OCI-LY1 (cell line): ENCODE data around the gene STAB1.

ENCODE experiments used
- H2AFZ ChIP-seq: fragments of 200-600 bp; sonication (generic), shearing (Covaris generic); 2 replicates; pipeline ENCODE4 v1.6.0; 2014; ENCODE audit warnings: antibody characterized with exemption, mild to moderate bottlenecking, low read length
- H3F3A ChIP-seq: fragments of 200-600 bp; sonication (generic), shearing (Covaris generic); 2 replicates; pipeline ENCODE4 v1.6.0; 2014; ENCODE audit warnings: mild to moderate bottlenecking, antibody characterized with exemption, low read length, moderate library complexity; ENCODE audit not compliant: insufficient read depth
- H3K27ac ChIP-seq: fragments of 200-600 bp; sonication (generic); 2 replicates; pipeline ENCODE4 v1.5.1; 2014; ENCODE audit warnings: low read length, mixed run types, mild to moderate bottlenecking, low read depth; ENCODE audit not compliant: poor library complexity, severe bottlenecking
- H3K27me3 ChIP-seq: fragments of 200-600 bp; sonication (generic); 2 replicates; pipeline ENCODE4 v1.6.0; 2014; ENCODE audit warnings: antibody characterized with exemption, mild to moderate bottlenecking, low read length, moderate library complexity; ENCODE audit not compliant: insufficient read depth
- H3K36me3 ChIP-seq: fragments of 200-600 bp; sonication (generic); 2 replicates; pipeline ENCODE4 v1.6.1; 2014; ENCODE audit warnings: mild to moderate bottlenecking, antibody characterized with exemption, low read length, moderate library complexity, mixed read lengths; ENCODE audit not compliant: insufficient read depth
- H3K4me1 ChIP-seq: fragments of 200-600 bp; sonication (generic); 2 replicates; pipeline ENCODE4 v1.5.1; 2014; ENCODE audit warnings: mild to moderate bottlenecking, low read length, moderate library complexity; ENCODE audit not compliant: insufficient read depth, severe bottlenecking
- H3K4me2 ChIP-seq: fragments of 200-600 bp; sonication (generic), shearing (Covaris generic); 2 replicates; pipeline ENCODE4 v1.6.1; 2014; ENCODE audit warnings: low read length
- H3K4me3 ChIP-seq: fragments of 200-600 bp; sonication (generic); 2 replicates; pipeline ENCODE4 v1.5.1; 2014; ENCODE audit warnings: low read length, low read depth, mild to moderate bottlenecking, mixed read lengths; ENCODE audit not compliant: poor library complexity, severe bottlenecking
- H3K79me2 ChIP-seq: fragments of 200-600 bp; shearing (Covaris generic); 2 replicates; pipeline ENCODE4 v1.6.1; 2016; ENCODE audit warnings: mixed run types, low read length, mixed read lengths; ENCODE audit not compliant: insufficient read depth
- H3K9ac ChIP-seq: fragments of 200-600 bp; sonication (generic), shearing (Covaris generic); 2 replicates; pipeline ENCODE4 v1.6.1; 2014; ENCODE audit warnings: mild to moderate bottlenecking, low read length, mixed read lengths
- H3K9me2 ChIP-seq: fragments of 200-600 bp; sonication (generic), shearing (Covaris generic); 2 replicates; pipeline ENCODE4 v1.6.1; 2014; ENCODE audit warnings: low read depth, mild to moderate bottlenecking, low read length, mixed read lengths
- H3K9me3 ChIP-seq: fragments of 200-600 bp; shearing (Covaris generic); 2 replicates; pipeline ENCODE4 v1.6.1; 2014; ENCODE audit warnings: low read length, mixed read lengths
- H4K20me1 ChIP-seq: fragments of 200-600 bp; sonication (generic), shearing (Covaris generic); 2 replicates; pipeline ENCODE4 v1.6.0; 2016; ENCODE audit warnings: mild to moderate bottlenecking, low read length; ENCODE audit not compliant: insufficient read depth
- EZH2 ChIP-seq: fragments of 200-600 bp; sonication (generic), shearing (Covaris generic); IDR thresholded peaks from 2 replicates; pipeline ENCODE4 v1.8.0; 2017; ENCODE audit warnings: borderline replicate concordance, mixed run types, mild to moderate bottlenecking, antibody characterized with exemption, low read length, moderate library complexity, mixed read lengths
- TF ChIP-seq, protein P1 (sequence below): fragments of 200-600 bp; sonication (generic), shearing (Covaris generic); IDR thresholded peaks from 2 replicates; pipeline ENCODE4 v1.5.1; 2017; ENCODE audit warnings: mild to moderate bottlenecking, antibody characterized with exemption, low read length, moderate library complexity, mixed read lengths

STAB1 gene

GRCh38 chr3:52547143-52547542 is 52.0 kb downstream of the STAB1 start:
- Histone ChIP-seq H3K9ac (no peak overlapping the region), H3K27ac (no peak overlapping the region), H2AFZ (no peak overlapping the region), H4K20me1 (no peaks in the 10 kb centered on the region), H3K9me2 (no peaks in the 10 kb centered on the region), H3K36me3 (peaks cover 60% of the 10 kb centered on the region), H3K27me3 (no peaks in the 10 kb centered on the region), H3K9me3 (no peaks in the 10 kb centered on the region), H3K4me1 (no peaks in the 10 kb centered on the region), H3K79me2 (no peaks in the 10 kb centered on the region), H3K4me3 (no peak overlapping the region), H3K4me2 (no peak overlapping the region), H3F3A (peaks cover 3% of the 10 kb centered on the region; the same call in 1 of the 2 replicates)
- TF ChIP-seq, protein P1, sequence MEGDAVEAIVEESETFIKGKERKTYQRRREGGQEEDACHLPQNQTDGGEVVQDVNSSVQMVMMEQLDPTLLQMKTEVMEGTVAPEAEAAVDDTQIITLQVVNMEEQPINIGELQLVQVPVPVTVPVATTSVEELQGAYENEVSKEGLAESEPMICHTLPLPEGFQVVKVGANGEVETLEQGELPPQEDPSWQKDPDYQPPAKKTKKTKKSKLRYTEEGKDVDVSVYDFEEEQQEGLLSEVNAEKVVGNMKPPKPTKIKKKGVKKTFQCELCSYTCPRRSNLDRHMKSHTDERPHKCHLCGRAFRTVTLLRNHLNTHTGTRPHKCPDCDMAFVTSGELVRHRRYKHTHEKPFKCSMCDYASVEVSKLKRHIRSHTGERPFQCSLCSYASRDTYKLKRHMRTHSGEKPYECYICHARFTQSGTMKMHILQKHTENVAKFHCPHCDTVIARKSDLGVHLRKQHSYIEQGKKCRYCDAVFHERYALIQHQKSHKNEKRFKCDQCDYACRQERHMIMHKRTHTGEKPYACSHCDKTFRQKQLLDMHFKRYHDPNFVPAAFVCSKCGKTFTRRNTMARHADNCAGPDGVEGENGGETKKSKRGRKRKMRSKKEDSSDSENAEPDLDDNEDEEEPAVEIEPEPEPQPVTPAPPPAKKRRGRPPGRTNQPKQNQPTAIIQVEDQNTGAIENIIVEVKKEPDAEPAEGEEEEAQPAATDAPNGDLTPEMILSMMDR, result no peak
- no peak for TF ChIP-seq EZH2

- Histone ChIP-seq H3K36me3 (peaks cover 68% of the 10 kb centered on the region), H3K9me3 (no peaks in the 10 kb centered on the region), H3K4me2 (no peak overlapping the region), H3K27me3 (no peaks in the 10 kb centered on the region), H3K79me2 (no peaks in the 10 kb centered on the region), H3K9ac (no peak overlapping the region), H3K4me3 (no peak overlapping the region), H3F3A (peaks cover 3% of the 10 kb centered on the region; the same call in 1 of the 2 replicates), H4K20me1 (no peaks in the 10 kb centered on the region), H3K9me2 (no peaks in the 10 kb centered on the region), H3K27ac (no peak overlapping the region), H2AFZ (no peak overlapping the region), H3K4me1 (no peaks in the 10 kb centered on the region)
- no peak for TF ChIP-seq EZH2
- TF ChIP-seq, protein P1, result no peak
These were observed 56.0 kb downstream of the STAB1 start for GRCh38 chr3:52551118-52551517.

DNA sequence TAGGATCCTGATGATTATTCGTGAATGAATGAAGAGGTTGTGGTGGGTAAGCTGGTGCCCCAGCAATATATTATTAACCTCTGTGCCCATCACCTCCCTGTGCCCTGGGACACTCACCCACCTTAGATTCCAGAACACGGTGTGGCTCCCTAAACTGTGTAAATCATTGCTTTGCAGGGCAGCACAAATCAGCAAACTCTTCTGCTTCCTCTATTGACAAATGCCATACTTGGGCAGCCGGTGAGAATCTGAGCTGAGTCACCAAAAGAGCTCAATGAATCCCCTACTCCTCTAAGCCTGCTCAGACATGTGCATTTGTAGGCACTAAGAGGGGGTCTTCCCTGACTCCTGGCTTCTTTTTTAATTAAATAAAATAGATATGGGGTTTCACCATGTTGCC is 57.0 kb downstream of the STAB1 start:
- no peak overlapping the region for H2AFZ ChIP-seq
- no peaks in the 10 kb centered on the region for H3K9me3 ChIP-seq
- TF ChIP-seq, protein P1, result no peak
- TF ChIP-seq EZH2, result no peak
- no peak overlapping the region for H3K4me2 ChIP-seq
- no peaks in the 10 kb centered on the region for H3K27me3 ChIP-seq
- H3K36me3 ChIP-seq, result peaks cover 61% of the 10 kb centered on the region
- H3F3A ChIP-seq, result no peaks in the 10 kb centered on the region
- H3K79me2 ChIP-seq, result no peaks in the 10 kb centered on the region
- no peak overlapping the region for H3K27ac ChIP-seq
- no peaks in the 10 kb centered on the region for H4K20me1 ChIP-seq
- H3K4me1 ChIP-seq, result no peaks in the 10 kb centered on the region
- no peak overlapping the region for H3K4me3 ChIP-seq
- no peaks in the 10 kb centered on the region for H3K9me2 ChIP-seq
- no peak overlapping the region for H3K9ac ChIP-seq
